Liver (tissue), 3 donors: ENCODE results near the gene NTMT1.

ENCODE experiments used
- CTCF ChIP-seq: fragments of 150-350 bp; IDR thresholded peaks from 2 replicates; pipeline ENCODE4 v1.5.1; 2017; ENCODE audit warnings: improper control_type of control experiment, low read depth, low read length; ENCODE audit not compliant: missing input control
- EGR1 ChIP-seq, 2 donors: IDR thresholded peaks; 2 replicates each; pipeline ENCODE4 v1.6.1; 2016 to 2018; ENCODE audit warnings: antibody characterized with exemption in 2 of 2, low read depth in 2 of 2
- FOXA1 ChIP-seq: IDR thresholded peaks from 2 replicates; pipeline ENCODE4 v1.6.1; 2016; ENCODE audit warnings: antibody characterized with exemption
- GABPA ChIP-seq, 2 donors: IDR thresholded peaks in 1 of 2; conservative IDR thresholded peaks in 1 of 2; 2 replicates each; pipeline ENCODE4 v1.6.1; 2016; ENCODE audit warnings: antibody characterized with exemption in 2 of 2, mild to moderate bottlenecking in 1 of 2, moderate library complexity in 1 of 2
- RAD21 ChIP-seq, 2 donors: IDR thresholded peaks; 2 replicates each; pipeline ENCODE4 v1.6.1; 2016; ENCODE audit warnings: antibody characterized with exemption in 2 of 2, mild to moderate bottlenecking in 2 of 2
- REST ChIP-seq: IDR thresholded peaks from 2 replicates; pipeline ENCODE4 v1.6.1; 2016; ENCODE audit warnings: antibody characterized with exemption, mild to moderate bottlenecking
- SP1 ChIP-seq: IDR thresholded peaks from 2 replicates; pipeline ENCODE4 v1.6.1; 2018; ENCODE audit warnings: antibody characterized with exemption, mild to moderate bottlenecking
- TAF1 ChIP-seq: conservative IDR thresholded peaks from 2 replicates; pipeline ENCODE4 v1.6.1; 2016; ENCODE audit warnings: antibody characterized with exemption, mild to moderate bottlenecking
- ZBTB33 ChIP-seq: IDR thresholded peaks from 2 replicates; pipeline ENCODE4 v1.6.1; 2016; ENCODE audit warnings: antibody characterized with exemption
- TF ChIP-seq, protein P1 (sequence below): IDR thresholded peaks from 2 replicates; pipeline ENCODE4 v1.6.1; 2016; ENCODE audit warnings: antibody characterized with exemption
- donor health status: healthy.
- donor health status: healthy.

DNA sequence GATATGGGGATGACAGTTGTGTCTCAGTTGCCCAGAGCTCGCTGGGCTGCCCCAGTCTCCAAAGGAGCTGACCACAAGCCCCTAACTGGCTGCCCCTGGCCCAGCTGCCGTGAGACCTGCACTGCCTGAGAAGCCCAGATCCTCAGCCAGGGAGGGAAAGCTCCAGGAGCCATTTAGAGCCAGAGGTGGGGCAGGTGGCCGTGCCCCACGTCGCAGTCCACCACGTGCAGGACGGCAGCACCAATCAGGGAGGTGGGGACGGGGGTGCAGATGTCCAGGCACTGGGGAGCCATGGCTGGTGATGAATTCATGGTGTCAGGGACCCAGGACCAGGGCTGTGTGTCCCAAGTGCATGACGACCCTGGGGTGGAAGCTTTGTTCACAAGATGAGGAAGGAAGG, 52.9 kb downstream of the NTMT1 start:
- TF ChIP-seq CTCF: no peak
- no peak for TF ChIP-seq EGR1 (IDR thresholded peaks at IDR 0.05; ENCODE audit: low read depth in 2 of 2)
- no peak for TF ChIP-seq GABPA (IDR thresholded peaks at IDR 0.05 in 1 of 2, conservative IDR thresholded peaks at IDR 0.05 in 1 of 2)
- TF ChIP-seq TAF1: no peak
- no peak for TF ChIP-seq SP1
- no peak for TF ChIP-seq RAD21 (IDR thresholded peaks at IDR 0.05)
- no peak for TF ChIP-seq ZBTB33
- TF ChIP-seq, protein P1, sequence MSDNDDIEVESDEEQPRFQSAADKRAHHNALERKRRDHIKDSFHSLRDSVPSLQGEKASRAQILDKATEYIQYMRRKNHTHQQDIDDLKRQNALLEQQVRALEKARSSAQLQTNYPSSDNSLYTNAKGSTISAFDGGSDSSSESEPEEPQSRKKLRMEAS: no peak
- TF ChIP-seq REST: no peak
- TF ChIP-seq FOXA1: no peak
